Ectodermal cell (in vitro differentiated cells): ENCODE measurements around the gene PRAMEF11.

Experiments used
- H3K27ac ChIP-seq: 2 replicates; pipeline ENCODE4 v1.7.0; 2013; ENCODE audit warnings: mild to moderate bottlenecking, low read depth, low read length; ENCODE audit not compliant: insufficient read depth, poor library complexity, severe bottlenecking
- H3K27me3 ChIP-seq: 2 replicates; pipeline ENCODE4 v1.7.0; 2013; ENCODE audit warnings: mild to moderate bottlenecking, low read length; ENCODE audit not compliant: insufficient read depth, control insufficient read depth, poor library complexity, severe bottlenecking
- H3K36me3 ChIP-seq: one replicate; pipeline ENCODE4 v1.7.0; 2013; ENCODE audit warnings: low read length; ENCODE audit not compliant: control insufficient read depth, insufficient read depth
- H3K4me1 ChIP-seq: one replicate; pipeline ENCODE4 v1.7.0; 2013; ENCODE audit warnings: low read length; ENCODE audit not compliant: control insufficient read depth, insufficient read depth
- H3K4me3 ChIP-seq: 2 replicates; pipeline ENCODE4 v1.7.0; 2013; ENCODE audit warnings: low read depth, low read length, control low read depth; ENCODE audit not compliant: insufficient read depth
- H3K9me3 ChIP-seq: 2 replicates; pipeline ENCODE4 v1.7.0; 2013; ENCODE audit warnings: mild to moderate bottlenecking, low read length, moderate library complexity; ENCODE audit not compliant: control insufficient read depth
- WGBS, 2 experiments: methylation state at CpG; one replicate each; pipeline ENCODE4 v1.1.7; 2013; ENCODE audit warnings: missing lambda C conversion rate in 2 of 2; 5-methylcytosine and 5-hydroxymethylcytosine counted together

Gene PRAMEF11

DNA sequence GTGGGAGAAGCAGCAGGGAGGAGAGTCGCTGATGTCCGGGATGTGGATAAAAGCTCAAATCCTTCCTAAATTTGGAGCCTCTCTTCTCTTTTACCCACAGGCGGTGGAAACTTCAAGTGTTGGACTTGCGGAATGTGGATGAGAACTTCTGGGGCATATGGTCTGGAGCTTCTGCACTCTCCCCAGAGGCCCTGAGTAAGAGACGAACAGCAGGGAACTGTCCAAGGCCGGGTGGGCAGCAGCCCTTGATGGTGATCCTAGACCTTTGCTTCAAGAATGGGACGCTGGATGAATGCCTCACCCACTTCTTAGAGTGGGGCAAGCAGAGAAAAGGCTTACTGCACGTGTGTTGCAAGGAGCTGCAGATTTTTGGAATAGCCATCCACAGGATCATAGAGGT is 55.8 kb downstream of the PRAMEF11 start:
- no peaks in the 10 kb centered on the region for H3K36me3 ChIP-seq
- no peaks in the 10 kb centered on the region for H3K4me1 ChIP-seq
- no peak overlapping the region for H3K27ac ChIP-seq
- WGBS, 2 experiments: 92% methylated on average over 8 of the region's 8 CpGs
- H3K27me3 ChIP-seq: no peaks in the 10 kb centered on the region
- H3K9me3 ChIP-seq: no peaks in the 10 kb centered on the region
- no peak overlapping the region for H3K4me3 ChIP-seq

- Histone ChIP-seq H3K27me3 (no peaks in the 10 kb centered on the region), H3K4me1 (no peaks in the 10 kb centered on the region), H3K4me3 (no peak overlapping the region), H3K9me3 (no peaks in the 10 kb centered on the region), H3K27ac (no peak overlapping the region), H3K36me3 (no peaks in the 10 kb centered on the region)
- 90 to 95% methylated on average over 5 of the region's 5 CpGs for WGBS, 2 experiments
These were observed 56.3 kb downstream of the PRAMEF11 start for GRCh38 chr1:12774801-12775345.
